NB4 (cell line): ENCODE results near the gene PPARGC1A.

Experiments used
- DNase-seq: peaks from one replicate; pipeline ENCODE4 v3.0.0; 2010; ENCODE audit warnings: low read depth
- H3K4me3 ChIP-seq: one replicate; pipeline ENCODE4 v1.5.1; 2011; ENCODE audit warnings: mild to moderate bottlenecking, low read depth, low read length, moderate library complexity
- MYC ChIP-seq: IDR thresholded peaks from 2 replicates; pipeline ENCODE4 v1.6.1; 2011; ENCODE audit warnings: low read depth, low read length
- POLR2A ChIP-seq: IDR thresholded peaks from 2 replicates; pipeline ENCODE4 v1.6.1; 2011; ENCODE audit warnings: mild to moderate bottlenecking; ENCODE audit not compliant: insufficient read length; ENCODE audit errors: extremely low read depth
- TF ChIP-seq, protein P1 (sequence below): IDR thresholded peaks from 2 replicates; pipeline ENCODE4 v1.6.1; 2011; ENCODE audit warnings: low read depth, low read length
- TF ChIP-seq, protein P2 (sequence below): IDR thresholded peaks from one replicate; pipeline ENCODE4 v1.5.1; 2012; ENCODE audit warnings: low read depth, low read length

PPARGC1A gene

DNA sequence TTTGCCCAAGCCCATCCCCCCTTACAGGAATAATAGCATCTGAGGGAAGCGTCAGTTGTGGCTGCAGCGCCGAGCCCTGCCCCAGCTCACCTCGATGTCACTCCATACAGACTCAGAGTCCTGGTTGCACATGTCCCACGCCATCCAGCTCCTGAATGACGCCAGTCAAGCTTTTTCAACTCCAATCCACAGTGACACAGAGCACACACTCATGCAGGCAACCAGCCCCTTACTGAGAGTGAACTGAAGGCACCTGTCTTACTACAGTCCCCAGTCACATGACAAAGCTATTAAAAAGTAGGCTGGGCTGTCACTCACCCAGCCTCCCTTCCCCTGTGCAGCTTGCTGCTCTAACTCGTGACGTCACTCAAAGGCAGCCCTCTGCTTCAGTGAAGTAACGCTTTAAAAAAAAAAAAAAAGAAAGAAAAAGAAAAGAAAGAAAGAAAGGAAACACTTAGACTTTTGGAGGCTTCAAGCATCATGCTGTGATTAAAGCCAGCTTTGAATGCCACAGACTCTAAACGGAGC is at the start of gene PPARGC1A:
PPARGC1A (minus strand) TSS at position 234 of the 528 bp plus-strand sequence; CDS start at position 144, 90 bp downstream.
- H3K4me3 ChIP-seq: no peak within 1 kb of the TSS
- TF ChIP-seq MYC (no peak), POLR2A (no peak)
- TF ChIP-seq, protein P1, sequence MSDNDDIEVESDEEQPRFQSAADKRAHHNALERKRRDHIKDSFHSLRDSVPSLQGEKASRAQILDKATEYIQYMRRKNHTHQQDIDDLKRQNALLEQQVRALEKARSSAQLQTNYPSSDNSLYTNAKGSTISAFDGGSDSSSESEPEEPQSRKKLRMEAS: no peak
- TF ChIP-seq, protein P2, sequence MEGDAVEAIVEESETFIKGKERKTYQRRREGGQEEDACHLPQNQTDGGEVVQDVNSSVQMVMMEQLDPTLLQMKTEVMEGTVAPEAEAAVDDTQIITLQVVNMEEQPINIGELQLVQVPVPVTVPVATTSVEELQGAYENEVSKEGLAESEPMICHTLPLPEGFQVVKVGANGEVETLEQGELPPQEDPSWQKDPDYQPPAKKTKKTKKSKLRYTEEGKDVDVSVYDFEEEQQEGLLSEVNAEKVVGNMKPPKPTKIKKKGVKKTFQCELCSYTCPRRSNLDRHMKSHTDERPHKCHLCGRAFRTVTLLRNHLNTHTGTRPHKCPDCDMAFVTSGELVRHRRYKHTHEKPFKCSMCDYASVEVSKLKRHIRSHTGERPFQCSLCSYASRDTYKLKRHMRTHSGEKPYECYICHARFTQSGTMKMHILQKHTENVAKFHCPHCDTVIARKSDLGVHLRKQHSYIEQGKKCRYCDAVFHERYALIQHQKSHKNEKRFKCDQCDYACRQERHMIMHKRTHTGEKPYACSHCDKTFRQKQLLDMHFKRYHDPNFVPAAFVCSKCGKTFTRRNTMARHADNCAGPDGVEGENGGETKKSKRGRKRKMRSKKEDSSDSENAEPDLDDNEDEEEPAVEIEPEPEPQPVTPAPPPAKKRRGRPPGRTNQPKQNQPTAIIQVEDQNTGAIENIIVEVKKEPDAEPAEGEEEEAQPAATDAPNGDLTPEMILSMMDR: no peak
- peak; percentile 26 for DNase-seq

- H3K4me3 ChIP-seq: no peak overlapping the region
- no peak for DNase-seq
- TF ChIP-seq POLR2A (no peak), MYC (no peak)
- TF ChIP-seq, protein P1: no peak
- TF ChIP-seq, protein P2: no peak
These were observed 48.9 kb upstream of the PPARGC1A start for GRCh38 chr4:23938796-23939195.

DNA sequence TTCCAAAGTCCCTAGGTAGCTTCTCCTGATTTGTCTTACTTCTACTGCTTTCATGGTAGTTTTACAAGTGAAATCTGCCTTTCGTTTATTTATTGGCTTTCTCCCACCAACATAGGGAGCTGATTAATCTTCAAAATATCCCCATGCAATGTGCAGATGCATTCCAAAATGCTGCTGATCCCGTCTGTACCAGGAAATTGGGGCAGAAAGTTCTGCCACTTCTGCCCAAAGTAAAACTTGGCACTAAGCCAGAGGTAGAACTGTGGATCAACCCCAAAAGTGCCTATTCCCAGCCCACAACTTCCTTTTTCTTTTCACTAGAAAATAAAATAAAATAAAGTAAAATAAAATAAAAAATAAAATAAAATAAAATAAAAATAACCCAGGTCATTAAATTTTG is 47.3 kb upstream of the PPARGC1A start:
- no peak overlapping the region for H3K4me3 ChIP-seq
- no peak for DNase-seq
- TF ChIP-seq MYC: no peak
- TF ChIP-seq, protein P1: no peak

GRCh38 chr4:23934915-23935314 is 45.1 kb upstream of the PPARGC1A start:
- peak; percentile 66 for DNase-seq
- no peak for TF ChIP-seq MYC
- no peak for TF ChIP-seq POLR2A
- TF ChIP-seq, protein P2: no peak
- TF ChIP-seq, protein P1: no peak

DNA sequence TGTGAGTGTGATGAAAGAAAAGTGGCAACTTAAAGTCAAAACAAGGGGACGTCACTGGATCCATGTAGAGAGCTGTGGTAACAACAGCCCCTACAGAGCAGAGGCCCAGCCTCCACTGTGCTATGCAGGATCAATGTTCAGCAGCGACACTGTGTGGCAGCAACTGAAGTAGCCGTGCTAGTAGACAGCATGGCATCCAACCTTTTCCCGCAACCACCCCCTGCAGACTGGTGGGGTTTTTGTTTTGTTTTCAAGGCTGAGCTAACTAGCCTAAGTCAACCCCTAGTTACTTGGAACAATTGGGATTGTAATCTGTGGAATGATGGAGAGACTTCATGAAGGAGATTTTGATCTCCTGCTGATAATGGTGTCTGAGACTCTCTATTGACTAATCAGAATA is 44.4 kb upstream of the PPARGC1A start:
- DNase-seq: peak; percentile 11
- H3K4me3 ChIP-seq: no peak overlapping the region
- TF ChIP-seq, protein P1: no peak
- no peak for TF ChIP-seq POLR2A
- TF ChIP-seq, protein P2: no peak

More at GRCh38 chr4:23934915-23935314, 45.1 kb upstream of the PPARGC1A start:
- no peak overlapping the region for H3K4me3 ChIP-seq

DNA sequence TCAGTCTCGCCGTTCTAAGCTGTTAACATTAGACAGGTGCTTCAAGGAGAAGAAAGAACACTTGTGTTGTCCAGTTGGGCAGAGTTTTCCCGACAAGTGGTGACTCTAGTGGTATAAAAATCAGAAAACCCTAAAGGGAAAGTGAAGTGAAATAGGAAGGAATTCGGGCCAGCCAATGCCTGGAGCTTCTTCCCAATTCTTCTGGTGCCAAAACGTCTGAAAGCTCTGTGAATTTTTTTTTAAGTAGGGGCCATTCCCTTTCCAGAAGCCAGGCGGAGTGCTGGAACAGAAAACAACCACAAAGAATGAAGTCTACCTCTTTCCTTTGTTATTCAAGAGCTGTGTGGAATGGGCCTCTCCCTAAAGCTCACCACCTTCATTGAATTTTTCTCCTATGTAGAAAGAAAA is 43.1 kb upstream of the PPARGC1A start:
- no peak overlapping the region for H3K4me3 ChIP-seq

More for the DNA sequence above, 43.1 kb upstream of the PPARGC1A start:
- DNase-seq: no peak
- TF ChIP-seq MYC: no peak
- TF ChIP-seq, protein P2: no peak
- TF ChIP-seq, protein P1: no peak
- TF ChIP-seq POLR2A: no peak
